GM19463 (cell line): ENCODE data around the gene TENM4.

Experiments used
- ATAC-seq: cut with Tn5 transposase; IDR thresholded peaks from one replicate; pipeline ENCODE4 v1.9.1; 2021; ENCODE audit warnings: mild to moderate bottlenecking, moderate library complexity; ENCODE audit not compliant: unreplicated experiment

TENM4 gene

GRCh38 chr11:78773492-78773891 is 667.3 kb downstream of the TENM4 start:
- ATAC-seq: no peak

DNA sequence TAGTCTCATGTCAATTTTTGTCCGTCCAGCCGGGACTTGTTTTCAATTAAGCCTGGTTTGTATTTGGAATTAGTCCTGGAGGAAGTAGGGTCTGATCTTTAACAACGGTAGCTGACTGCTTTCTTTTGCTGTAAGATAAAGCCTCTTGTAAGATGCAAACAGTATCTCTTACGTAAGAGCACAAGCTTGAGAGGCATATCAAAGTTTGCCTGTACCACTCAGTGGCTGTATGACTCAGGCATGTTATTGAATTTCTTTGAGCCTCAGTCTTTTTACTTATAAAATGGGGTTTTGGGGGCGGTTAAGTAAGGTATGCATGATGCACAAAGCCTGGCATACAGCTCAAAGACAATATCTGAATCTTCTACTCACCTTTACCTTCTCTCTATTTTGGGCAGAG is 667.8 kb downstream of the TENM4 start:
- no peak for ATAC-seq

DNA sequence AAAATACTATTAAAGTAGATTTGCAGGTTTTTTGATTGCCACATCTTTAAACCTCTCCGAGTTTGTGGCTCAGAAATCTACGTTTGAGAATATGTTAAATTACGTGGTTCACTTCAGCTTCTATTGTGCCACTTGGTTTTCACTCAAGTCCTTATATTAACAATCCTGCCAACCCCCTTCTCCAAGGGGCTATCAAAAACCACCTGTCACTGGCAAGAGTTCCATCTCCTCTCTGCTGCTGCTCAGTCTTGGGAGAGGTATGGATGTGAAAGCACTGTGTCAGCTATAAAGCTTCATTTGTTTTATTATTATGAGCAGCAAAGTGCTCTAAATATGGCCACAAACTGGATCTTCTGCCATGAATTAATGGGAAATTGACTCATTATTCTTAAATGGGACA is 668.6 kb downstream of the TENM4 start:
- no peak for ATAC-seq

- ATAC-seq: no peak
These were observed 669.9 kb downstream of the TENM4 start for GRCh38 chr11:78770931-78771330.

DNA sequence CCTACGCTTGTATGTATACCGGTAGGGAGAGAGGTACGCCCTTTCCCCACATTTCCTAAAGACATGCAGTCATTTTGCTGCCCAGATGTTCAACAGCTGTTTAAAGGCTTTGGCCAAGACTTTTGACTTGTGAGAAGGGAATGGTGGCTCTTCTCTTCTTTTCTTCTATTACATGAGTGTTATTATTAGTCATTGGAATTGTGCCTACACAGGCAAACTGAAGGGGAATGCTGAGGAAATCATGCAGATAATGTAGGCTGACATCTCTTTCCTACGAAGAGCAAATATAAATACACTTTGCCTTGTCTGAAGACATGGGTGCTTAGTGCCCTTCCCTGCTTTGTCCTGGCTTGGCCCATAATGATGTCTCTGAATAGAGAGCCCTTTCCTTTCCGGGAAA is 671.9 kb downstream of the TENM4 start:
- ATAC-seq: no peak

- ATAC-seq: no peak
These were observed 672.5 kb downstream of the TENM4 start for GRCh38 chr11:78768345-78768744.

DNA sequence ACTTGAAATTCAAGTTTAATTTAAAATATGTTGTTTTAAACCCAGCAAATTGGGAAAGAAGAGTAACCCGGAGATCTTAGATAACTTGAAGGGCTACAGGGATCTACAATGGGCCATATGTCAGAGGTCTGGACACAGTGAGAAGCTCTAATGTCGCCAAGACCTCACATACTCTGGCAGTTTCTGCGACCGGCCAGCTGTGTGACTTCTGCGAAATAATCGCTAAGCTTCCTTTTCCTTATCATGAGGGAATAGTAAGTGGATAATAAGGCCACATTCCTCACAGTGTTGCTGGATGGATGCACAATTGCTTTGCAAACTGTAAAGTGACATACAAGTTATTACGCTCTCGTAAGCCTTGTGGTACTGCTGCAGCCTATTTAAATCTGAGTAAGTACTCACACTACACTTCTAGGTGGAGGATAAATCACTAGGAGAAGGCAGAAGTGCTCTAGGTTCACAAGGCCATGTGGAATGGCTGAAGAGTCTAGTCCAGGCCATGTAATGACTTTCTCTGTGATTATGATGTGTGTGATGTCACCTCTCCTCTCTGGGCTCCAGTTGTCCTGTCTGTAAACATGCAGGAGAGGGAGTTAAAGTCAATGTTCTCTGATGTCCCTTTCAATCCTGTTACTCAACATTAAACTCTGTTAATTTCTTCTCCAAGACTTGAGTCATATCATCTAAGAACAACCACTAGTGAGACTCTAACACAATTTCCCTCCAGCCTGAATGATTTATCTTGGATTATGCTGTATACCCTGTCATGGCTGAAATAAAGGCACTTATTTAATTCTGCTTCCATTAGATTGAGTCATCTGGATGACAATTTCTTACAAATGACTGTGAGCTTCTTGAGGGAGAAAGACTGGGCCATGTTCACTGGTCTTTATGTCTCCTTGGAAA is 673.5 kb downstream of the TENM4 start:
- no peak for ATAC-seq

- no peak for ATAC-seq
These were observed 675.9 kb downstream of the TENM4 start for GRCh38 chr11:78764946-78765345.

DNA sequence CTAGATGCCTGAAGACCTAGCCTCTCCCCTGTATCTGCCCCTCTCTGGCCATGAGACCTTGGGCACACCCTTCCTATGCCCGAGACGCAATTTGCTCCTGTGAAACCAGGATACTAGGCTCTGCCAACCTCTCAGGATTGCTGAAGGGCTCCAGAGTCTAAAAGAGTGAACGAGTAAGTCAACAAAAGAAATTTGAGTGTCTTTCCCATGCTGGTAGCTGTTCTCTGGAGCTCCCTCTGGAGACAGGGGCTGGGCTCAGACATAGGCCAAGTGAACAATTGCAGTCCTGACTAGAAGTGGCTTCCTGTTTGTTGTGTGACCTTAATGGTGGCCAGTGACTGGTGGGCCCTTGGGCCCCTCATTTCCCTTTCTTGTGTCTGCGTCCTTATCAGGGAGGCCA is 677.2 kb downstream of the TENM4 start:
- ATAC-seq: no peak

GRCh38 chr11:78762105-78762504 is 678.7 kb downstream of the TENM4 start:
- ATAC-seq: no peak

DNA sequence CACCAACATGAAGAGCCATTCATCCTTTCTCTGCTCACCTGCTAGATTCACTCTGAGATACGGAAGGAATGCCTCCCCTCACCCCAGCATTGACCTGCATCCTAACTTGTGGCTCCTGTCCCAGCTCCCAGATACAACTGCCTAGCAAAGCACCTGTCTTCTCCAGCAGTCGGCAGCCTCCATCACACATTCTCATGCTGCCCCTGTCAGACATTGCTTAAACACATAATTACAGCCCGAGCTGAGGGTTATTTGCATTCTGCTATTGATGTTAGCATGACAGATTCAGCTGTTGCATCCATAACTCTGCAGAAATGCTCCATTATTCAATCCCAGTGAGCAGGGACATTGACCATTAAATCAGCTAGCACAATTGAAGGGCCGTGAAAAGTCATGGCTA is 681.8 kb downstream of the TENM4 start:
- ATAC-seq: no peak

DNA sequence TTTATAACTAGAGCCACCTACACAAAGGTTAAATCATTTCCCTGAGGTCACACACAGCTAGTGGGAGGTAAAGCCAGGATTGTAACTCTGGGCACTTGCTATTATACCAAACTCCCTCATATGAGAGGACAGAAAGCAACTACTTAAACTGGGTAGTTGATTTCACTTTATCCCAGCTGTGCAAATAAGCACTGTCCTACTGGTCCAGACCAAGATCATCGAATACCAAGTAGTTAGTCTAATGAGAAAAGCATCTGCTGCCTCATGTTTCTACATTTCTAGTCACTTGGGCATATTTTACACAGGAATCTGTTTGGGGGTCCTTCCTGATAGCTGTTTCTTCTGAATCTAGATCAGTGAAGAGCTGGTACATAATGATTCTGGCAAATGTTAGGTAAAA is 687.5 kb downstream of the TENM4 start:
- no peak for ATAC-seq

DNA sequence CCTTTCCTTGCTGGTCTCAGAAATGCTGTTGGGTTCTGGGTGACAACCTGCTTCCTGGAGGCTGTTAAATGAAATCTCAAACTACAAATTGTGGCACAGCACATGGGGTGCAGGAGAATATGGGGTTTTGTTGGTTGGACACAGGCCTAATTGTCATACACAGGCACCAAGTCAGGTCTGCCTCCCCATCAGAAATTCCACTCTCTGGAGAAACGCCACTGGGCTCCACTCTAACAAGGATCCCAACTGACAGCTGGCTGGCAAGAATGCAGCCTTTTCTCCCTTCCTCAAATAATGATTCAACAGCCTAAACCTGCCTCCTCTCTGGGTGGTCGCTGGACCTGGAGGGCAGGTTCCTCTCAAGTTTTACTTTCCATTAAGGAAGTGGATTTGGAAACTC is 688.3 kb downstream of the TENM4 start:
- ATAC-seq: no peak

DNA sequence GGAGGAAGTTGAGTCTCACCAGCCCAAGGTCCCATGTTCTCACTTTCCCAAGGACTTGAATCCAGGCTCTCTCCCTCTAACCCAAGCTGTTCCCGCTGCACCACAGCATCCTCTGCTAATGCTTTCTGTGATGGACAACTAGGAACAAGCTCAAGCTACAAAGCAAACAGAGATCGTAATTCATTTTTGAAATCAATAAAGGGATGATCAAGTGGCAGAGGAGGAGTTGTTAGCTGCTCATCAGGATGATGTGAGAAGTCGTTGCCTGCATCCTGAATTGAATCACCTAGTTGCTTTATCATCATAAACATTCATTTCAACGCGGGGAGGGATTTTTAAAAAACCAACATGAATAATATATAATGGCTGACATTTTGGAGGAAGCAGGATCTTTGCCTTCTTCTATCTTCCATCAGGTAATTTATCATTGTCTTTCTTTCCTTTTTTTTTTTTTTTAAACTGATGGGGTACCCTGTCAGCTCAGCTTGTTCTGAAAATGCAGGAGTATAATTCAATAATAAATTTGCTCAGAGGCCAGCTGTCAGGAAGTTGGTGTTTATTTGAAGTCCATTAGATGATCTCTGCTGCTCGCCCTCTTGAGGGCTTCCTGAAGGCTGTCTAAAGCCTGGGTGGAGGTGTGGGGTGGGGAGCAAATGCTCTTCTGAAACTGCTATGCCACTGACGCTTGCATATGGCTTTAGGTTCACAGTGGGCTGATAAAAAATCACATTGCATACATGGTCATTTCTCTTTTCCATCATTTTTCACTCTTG is 691.7 kb downstream of the TENM4 start:
- ATAC-seq: no peak

DNA sequence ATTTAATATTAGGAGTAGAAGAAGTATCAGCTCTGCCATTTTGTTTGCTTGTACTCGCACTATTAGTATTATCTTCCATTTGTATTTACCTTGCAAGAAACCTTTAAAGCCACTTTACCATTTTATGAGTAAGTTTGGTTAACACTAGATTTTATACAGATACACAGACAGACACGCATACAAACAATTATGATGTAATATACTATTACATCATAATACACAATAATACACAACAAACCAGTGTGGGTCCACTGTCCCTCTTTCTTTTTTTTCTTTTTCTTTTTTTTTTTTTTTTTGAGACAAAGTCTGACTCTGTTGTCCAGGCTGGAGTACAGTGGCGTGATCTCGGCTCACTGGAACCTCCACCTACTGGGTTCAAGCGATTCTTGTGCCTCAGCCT is 695.9 kb downstream of the TENM4 start:
- ATAC-seq: no peak

DNA sequence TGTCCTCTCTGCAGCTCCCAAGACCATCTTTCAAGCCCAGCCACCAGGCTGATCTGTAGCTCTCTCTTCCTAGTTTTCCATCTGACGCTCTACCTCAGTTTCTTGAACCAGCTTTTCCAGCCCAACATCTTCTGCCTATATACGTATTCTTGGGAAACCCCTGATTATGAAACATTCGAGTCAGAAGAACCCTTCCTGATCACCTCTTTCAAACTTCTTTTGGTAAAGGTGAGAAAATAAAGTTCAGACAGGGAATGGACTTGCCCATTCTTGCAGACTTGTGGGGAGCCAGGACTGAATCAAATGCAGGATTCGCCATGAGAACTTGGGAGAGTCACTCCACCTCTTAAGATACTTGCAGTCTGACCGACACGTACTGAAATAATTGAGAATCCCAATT is 696.6 kb downstream of the TENM4 start:
- ATAC-seq: no peak

DNA sequence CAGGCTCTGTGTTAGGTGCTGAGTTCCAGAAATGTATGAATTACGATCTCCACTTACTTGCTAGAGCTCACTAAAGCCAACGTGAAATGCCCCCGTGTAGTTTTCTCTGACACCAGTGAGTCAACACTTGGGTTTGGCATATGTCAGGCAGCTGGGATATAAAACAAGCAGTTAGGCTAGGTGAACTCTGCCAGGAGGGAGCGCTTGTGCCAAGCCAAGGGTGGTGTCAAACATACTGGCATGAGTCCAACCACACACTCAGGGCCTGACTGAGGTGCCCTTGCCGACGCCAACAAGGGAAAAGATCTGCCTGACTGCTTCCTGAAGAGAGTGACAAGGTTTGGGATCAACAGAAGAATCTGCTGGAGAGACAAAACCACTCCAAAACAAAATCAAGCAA is 698.4 kb downstream of the TENM4 start:
- no peak for ATAC-seq

GRCh38 chr11:78741741-78742140 is 699.1 kb downstream of the TENM4 start:
- no peak for ATAC-seq

DNA sequence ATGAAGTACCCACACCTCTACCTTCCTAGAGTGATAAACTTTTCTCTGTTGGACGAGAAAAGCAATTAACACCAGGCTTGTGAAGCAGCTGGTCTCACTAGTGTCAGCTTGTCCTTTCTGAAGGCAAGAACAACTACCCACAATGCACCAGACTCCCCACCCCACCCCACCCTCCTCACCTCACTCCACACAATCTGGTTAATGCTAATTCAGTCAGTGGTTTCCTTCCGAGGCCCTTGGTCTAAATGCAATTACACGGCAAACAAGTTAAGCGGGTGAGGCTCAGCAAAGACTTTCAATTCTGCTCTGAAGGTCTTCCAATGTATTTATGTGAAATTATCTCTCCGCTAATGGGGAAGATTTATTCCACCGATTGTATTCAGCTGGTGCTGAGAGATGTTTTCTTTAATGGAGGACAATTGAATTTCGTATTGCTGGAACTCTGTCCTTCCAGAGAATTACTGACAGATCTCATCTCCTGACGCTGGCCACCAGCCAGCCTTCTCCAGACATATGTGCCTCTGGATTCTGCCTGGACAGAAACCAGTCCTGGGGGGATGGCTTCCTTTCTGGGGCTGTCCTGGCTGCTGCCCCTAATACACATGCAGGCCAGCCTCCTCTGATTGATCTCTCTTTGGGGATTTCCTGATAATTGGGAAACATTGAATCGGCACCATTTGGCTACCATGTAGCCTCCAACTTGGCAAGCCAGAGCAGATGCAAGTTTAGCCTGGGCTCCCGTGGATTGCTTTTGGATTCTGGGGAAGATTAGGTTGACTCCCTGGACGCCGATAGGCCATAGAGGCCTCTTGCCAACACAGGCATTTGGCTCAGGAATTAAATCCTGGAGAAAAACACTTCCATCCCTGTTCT is 700.4 kb downstream of the TENM4 start:
- ATAC-seq: no peak

- no peak for ATAC-seq
These were observed 702.9 kb downstream of the TENM4 start for GRCh38 chr11:78737891-78738290.

- ATAC-seq: no peak
These were observed 703.5 kb downstream of the TENM4 start for GRCh38 chr11:78737301-78737700.
